B cell (primary cell): ENCODE data around the gene PRELID1.
"Not testable (repeated sequence)": the region's sequence is repeated elsewhere in the genome, so short reads cannot be mapped to it uniquely, and the experiment has no call there.

ENCODE experiments used
- EZH2 ChIP-seq: IDR thresholded peaks from 2 replicates; pipeline ENCODE4 v1.6.1; 2012; ENCODE audit warnings: borderline replicate concordance, low read depth, mild to moderate bottlenecking, moderate library complexity, low read length; ENCODE audit not compliant: insufficient read depth, poor library complexity, severe bottlenecking
- TF ChIP-seq, protein P1 (sequence below): fragments of 200-600 bp; IDR thresholded peaks from one replicate; pipeline ENCODE4 v1.8.0; 2022; ENCODE audit warnings: antibody characterized with exemption, mild to moderate bottlenecking

DNA sequence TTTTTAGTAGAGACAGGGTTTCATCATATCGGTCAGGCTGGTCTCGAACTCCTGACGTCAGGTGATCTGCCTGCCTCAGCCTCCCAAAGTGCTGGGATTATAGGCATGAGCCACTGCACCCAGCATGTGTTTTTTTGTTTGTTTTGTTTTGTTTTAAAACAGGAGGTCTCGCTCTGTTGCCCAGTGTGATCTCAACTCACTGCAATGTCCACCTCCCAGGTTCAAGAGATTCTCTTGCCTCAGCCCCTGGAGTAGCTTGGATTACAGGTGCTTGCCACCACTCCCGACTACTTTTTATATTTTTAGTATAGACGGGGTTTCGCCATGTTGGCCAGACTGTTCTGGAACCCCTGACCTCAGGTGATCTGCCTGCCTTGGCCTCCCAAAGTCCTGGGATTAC is 44.9 kb upstream of the PRELID1 start:
- TF ChIP-seq, protein P1, sequence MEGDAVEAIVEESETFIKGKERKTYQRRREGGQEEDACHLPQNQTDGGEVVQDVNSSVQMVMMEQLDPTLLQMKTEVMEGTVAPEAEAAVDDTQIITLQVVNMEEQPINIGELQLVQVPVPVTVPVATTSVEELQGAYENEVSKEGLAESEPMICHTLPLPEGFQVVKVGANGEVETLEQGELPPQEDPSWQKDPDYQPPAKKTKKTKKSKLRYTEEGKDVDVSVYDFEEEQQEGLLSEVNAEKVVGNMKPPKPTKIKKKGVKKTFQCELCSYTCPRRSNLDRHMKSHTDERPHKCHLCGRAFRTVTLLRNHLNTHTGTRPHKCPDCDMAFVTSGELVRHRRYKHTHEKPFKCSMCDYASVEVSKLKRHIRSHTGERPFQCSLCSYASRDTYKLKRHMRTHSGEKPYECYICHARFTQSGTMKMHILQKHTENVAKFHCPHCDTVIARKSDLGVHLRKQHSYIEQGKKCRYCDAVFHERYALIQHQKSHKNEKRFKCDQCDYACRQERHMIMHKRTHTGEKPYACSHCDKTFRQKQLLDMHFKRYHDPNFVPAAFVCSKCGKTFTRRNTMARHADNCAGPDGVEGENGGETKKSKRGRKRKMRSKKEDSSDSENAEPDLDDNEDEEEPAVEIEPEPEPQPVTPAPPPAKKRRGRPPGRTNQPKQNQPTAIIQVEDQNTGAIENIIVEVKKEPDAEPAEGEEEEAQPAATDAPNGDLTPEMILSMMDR = not testable (repeated sequence)
- TF ChIP-seq EZH2 = not testable (repeated sequence)
